H9 (cell line): Measurements from ENCODE around the gene FAM13A. TPM values are rescaled to one million over a fixed set of nuclear protein-coding genes. Genes with fewer than 3 reads are reported as not detected.

Experiments used
- DNase-seq: peaks from one replicate; pipeline ENCODE4 v3.0.0-alpha.2; 2017
- H2AFZ ChIP-seq: one replicate; pipeline ENCODE4 v1.6.1; 2013; ENCODE audit warnings: mild to moderate bottlenecking, low read length, control low read depth, moderate library complexity
- H2AK5ac ChIP-seq: 2 replicates; pipeline ENCODE4 v1.6.1; 2013; ENCODE audit warnings: low read length, control low read depth, mixed read lengths; ENCODE audit not compliant: insufficient read length
- H2BK120ac ChIP-seq: one replicate; pipeline ENCODE4 v1.6.1; 2013; ENCODE audit warnings: low read depth, mild to moderate bottlenecking, low read length, control low read depth, inconsistent platforms; ENCODE audit not compliant: poor library complexity, severe bottlenecking
- H2BK12ac ChIP-seq: 2 replicates; pipeline ENCODE4 v1.6.1; 2013; ENCODE audit warnings: low read length, control low read depth, mixed read lengths, low read depth; ENCODE audit not compliant: insufficient read length
- H2BK15ac ChIP-seq: 2 replicates; pipeline ENCODE4 v1.6.1; 2013; ENCODE audit warnings: low read depth, low read length, control low read depth
- H2BK20ac ChIP-seq: one replicate; pipeline ENCODE4 v1.6.1; 2013; ENCODE audit warnings: low read depth, mild to moderate bottlenecking, low read length, control low read depth, inconsistent platforms; ENCODE audit not compliant: poor library complexity, severe bottlenecking
- H2BK5ac ChIP-seq: 2 replicates; pipeline ENCODE4 v1.6.1; 2013; ENCODE audit warnings: low read length, control low read depth, mixed read lengths; ENCODE audit not compliant: insufficient read length
- H3K14ac ChIP-seq: 2 replicates; pipeline ENCODE4 v1.6.1; 2013; ENCODE audit warnings: low read length, control low read depth; ENCODE audit not compliant: insufficient read depth
- H3K18ac ChIP-seq: 2 replicates; pipeline ENCODE4 v1.6.1; 2013; ENCODE audit warnings: low read depth, mild to moderate bottlenecking, mixed read lengths, low read length, control low read depth; ENCODE audit not compliant: insufficient read length
- H3K23ac ChIP-seq: 2 replicates; pipeline ENCODE4 v1.6.1; 2013; ENCODE audit warnings: low read length, control low read depth, mixed read lengths, low read depth; ENCODE audit not compliant: insufficient read length
- H3K23me2 ChIP-seq: 2 replicates; pipeline ENCODE4 v1.6.1; 2013; ENCODE audit warnings: low read depth, mild to moderate bottlenecking, mixed read lengths, low read length, control low read depth; ENCODE audit not compliant: insufficient read length, poor library complexity, severe bottlenecking
- H3K27ac ChIP-seq: 2 replicates; pipeline ENCODE4 v1.5.1; 2013; ENCODE audit warnings: low read length, control low read depth, mixed read lengths, low read depth; ENCODE audit not compliant: insufficient read length
- H3K27me3 ChIP-seq: 2 replicates; pipeline ENCODE4 v1.6.1; 2013; ENCODE audit warnings: low read length, control low read depth, inconsistent platforms; ENCODE audit not compliant: insufficient read depth
- H3K4ac ChIP-seq: 2 replicates; pipeline ENCODE4 v1.6.1; 2013; ENCODE audit warnings: low read depth, mild to moderate bottlenecking, control low read depth, inconsistent platforms, low read length, moderate library complexity
- H3K4me1 ChIP-seq: 2 replicates; pipeline ENCODE4 v1.6.1; 2013; ENCODE audit warnings: low read length, control low read depth, inconsistent platforms; ENCODE audit not compliant: insufficient read depth
- H3K4me2 ChIP-seq: 2 replicates; pipeline ENCODE4 v1.6.1; 2013; ENCODE audit warnings: low read length, control low read depth, mixed read lengths; ENCODE audit not compliant: insufficient read length, insufficient read depth
- H3K56ac ChIP-seq: 2 replicates; pipeline ENCODE4 v1.6.1; 2013; ENCODE audit warnings: low read depth, mild to moderate bottlenecking, mixed read lengths, low read length, control low read depth; ENCODE audit not compliant: insufficient read length
- H3K79me1 ChIP-seq: 2 replicates; pipeline ENCODE4 v1.6.1; 2013; ENCODE audit warnings: low read depth, mild to moderate bottlenecking, moderate library complexity, low read length, control low read depth, inconsistent platforms; ENCODE audit not compliant: insufficient read depth, poor library complexity, severe bottlenecking
- H3K79me2 ChIP-seq: 2 replicates; pipeline ENCODE4 v1.6.1; 2013; ENCODE audit warnings: low read length, control low read depth, inconsistent platforms; ENCODE audit not compliant: insufficient read depth
- H3K9ac ChIP-seq: 2 replicates; pipeline ENCODE4 v1.6.1; 2013; ENCODE audit warnings: low read length, control low read depth, mixed read lengths; ENCODE audit not compliant: insufficient read length; ENCODE audit errors: extremely low read depth
- H3K9me3 ChIP-seq: one replicate; pipeline ENCODE4 v1.6.1; 2013; ENCODE audit warnings: low read depth, low read length, inconsistent platforms; ENCODE audit not compliant: control insufficient read depth
- H3T11ph ChIP-seq: one replicate; pipeline ENCODE4 v1.6.1; 2013; ENCODE audit warnings: mild to moderate bottlenecking, low read length, control low read depth, inconsistent platforms
- H4K20me1 ChIP-seq: one replicate; pipeline ENCODE4 v1.6.1; 2013; ENCODE audit not compliant: control insufficient read depth, insufficient read length, insufficient read depth
- H4K5ac ChIP-seq: 2 replicates; pipeline ENCODE4 v1.6.1; 2013; ENCODE audit warnings: low read depth, mild to moderate bottlenecking, mixed read lengths, low read length, control low read depth; ENCODE audit not compliant: insufficient read length
- H4K8ac ChIP-seq: replicated peaks from 2 replicates; pipeline ENCODE4 v1.6.1; 2013; ENCODE audit warnings: low read length, control low read depth, mixed read lengths, low read depth; ENCODE audit not compliant: insufficient read length
- H4K91ac ChIP-seq: 2 replicates; pipeline ENCODE4 v1.6.1; 2013; ENCODE audit warnings: low read depth, mild to moderate bottlenecking, moderate library complexity, mixed read lengths, low read length, control low read depth; ENCODE audit not compliant: insufficient read length
- H3K27ac Mint-ChIP-seq, 3 experiments: 2 replicates in 2 of 3; 3 replicates in 1 of 3; pipeline ENCODE4 v1.8.0; 2020 to 2021; ENCODE audit warnings: mixed read lengths in 3 of 3, mild to moderate bottlenecking in 1 of 3, moderate library complexity in 1 of 3
- H3K27me3 Mint-ChIP-seq: 2 replicates; pipeline ENCODE4 v1.8.0; 2021; ENCODE audit warnings: low read depth, mild to moderate bottlenecking, moderate library complexity, mixed read lengths
- H3K36me3 Mint-ChIP-seq, 3 experiments: 2 replicates in 2 of 3; 3 replicates in 1 of 3; pipeline ENCODE4 v1.8.0; 2020 to 2021; ENCODE audit warnings: low read depth in 3 of 3, mixed read lengths in 3 of 3; ENCODE audit not compliant: insufficient read depth in 1 of 3
- H3K4me1 Mint-ChIP-seq, 2 experiments: 2 replicates each; pipeline ENCODE4 v1.8.0; 2020; ENCODE audit warnings: mixed read lengths in 2 of 2
- H3K4me3 Mint-ChIP-seq, 2 experiments: 2 replicates in 1 of 2; 3 replicates in 1 of 2; pipeline ENCODE4 v1.8.0; 2020 to 2021; ENCODE audit warnings: mild to moderate bottlenecking in 2 of 2, mixed read lengths in 2 of 2, moderate library complexity in 1 of 2
- H3K9me3 Mint-ChIP-seq, 2 experiments: 2 replicates in 1 of 2; 3 replicates in 1 of 2; pipeline ENCODE4 v1.8.0; 2020; ENCODE audit warnings: mild to moderate bottlenecking in 2 of 2, mixed read lengths in 2 of 2, moderate library complexity in 1 of 2
- CTCF ChIP-seq: fragments of 200-600 bp; sonication (generic); conservative IDR thresholded peaks from 3 replicates; pipeline ENCODE4 v1.8.0; 2021; ENCODE audit warnings: antibody characterized with exemption, mild to moderate bottlenecking
- WGBS: extraction: QIAGEN DNeasy Blood & Tissue Kit; methylation state at CpG from one replicate; pipeline ENCODE4 v1.1.7; 2013; ENCODE audit warnings: missing lambda C conversion rate, low lambda C conversion rate, mixed read lengths; ENCODE audit not compliant: insufficient read length; ENCODE audit errors: extremely low coverage; 5-methylcytosine and 5-hydroxymethylcytosine counted together
- total RNA-seq: library from RNA; stranded (reverse); gene quantifications from 2 replicates; pipeline ENCODE4 v1.2.1, GENCODE V29; 2021

Gene FAM13A
- total RNA-seq, 1 experiment from 2014 or later = 12.7 TPM

- no peak overlapping the region; a peak in 2 of 7 replicates for H3K27ac Mint-ChIP-seq
- no CpG with 5 or more reads among the region's 1 CpG for WGBS
- TF ChIP-seq CTCF = no peak
Observed at GRCh38 chr4:89055157-89056080, 1.6 kb downstream of the FAM13A start.

More at GRCh38 chr4:89055157-89056080, 1.6 kb downstream of the FAM13A start:
- Histone ChIP-seq H3K79me1 (peaks cover 5% of the 10 kb centered on the region), H3K9ac (peak overlapping the region; percentile 6), H3K14ac (no peak overlapping the region), H4K91ac (no peak overlapping the region), H2BK120ac (no peak overlapping the region), H3T11ph (no peak overlapping the region), H3K4ac (no peak overlapping the region), H2BK15ac (no peak overlapping the region), H4K8ac (no peak overlapping the region), H2AK5ac (no peak overlapping the region), H4K20me1 (no peaks in the 10 kb centered on the region), H3K4me2 (peak overlapping the region; percentile 22), H3K27me3 (no peaks in the 10 kb centered on the region), H2AFZ (no peak overlapping the region), H2BK12ac (no peak overlapping the region), H4K5ac (no peak overlapping the region), H3K23me2 (no peaks in the 10 kb centered on the region), H3K18ac (no peak overlapping the region), H3K27ac (no peak overlapping the region), H3K79me2 (peaks cover 13% of the 10 kb centered on the region), H2BK5ac (no peak overlapping the region), H3K56ac (no peak overlapping the region), H3K9me3 (no peaks in the 10 kb centered on the region), H3K23ac (no peak overlapping the region), H3K4me1 (peaks cover 3% of the 10 kb centered on the region; the same call in 1 of the 2 replicates), H2BK20ac (no peak overlapping the region)
- H3K4me1 Mint-ChIP-seq = peaks cover 45 to 50% of the 10 kb centered on the region in 2 experiments
- peaks cover 10 to 11% of the 10 kb centered on the region in 2 experiments for H3K9me3 Mint-ChIP-seq
- peaks cover 0 to 11% (median 8%) of the 10 kb centered on the region in 3 experiments; a peak in 6 of 7 replicates for H3K36me3 Mint-ChIP-seq
- H3K4me3 Mint-ChIP-seq = peak overlapping the region; percentile 82 to 95
- H3K27me3 Mint-ChIP-seq = peaks cover 3% of the 10 kb centered on the region; the same call in 1 of the 2 replicates
- no peak for DNase-seq
